HepG2 (cell line): ENCODE measurements around the gene ACSS2. TPM values are rescaled to one million over a fixed set of nuclear protein-coding genes. Genes with fewer than 3 reads are reported as not detected.

ENCODE experiments used
- HHEX ChIP-seq: IDR thresholded peaks from 2 replicates; pipeline ENCODE4 v1.6.1; 2016; ENCODE audit warnings: control low read depth
- HOXA3 ChIP-seq: sonication (generic); formaldehyde crosslinking; IDR thresholded peaks from 2 replicates; pipeline ENCODE4 v1.5.0; 2020; ENCODE audit warnings: missing genetic modification reagents
- JUN ChIP-seq: sonication (generic); formaldehyde crosslinking; IDR thresholded peaks from 2 replicates; pipeline ENCODE4 v1.4.0; 2020; ENCODE audit warnings: mild to moderate bottlenecking, missing genetic modification reagents
- KAT8 ChIP-seq: IDR thresholded peaks from 2 replicates; pipeline ENCODE4 v1.6.1; 2016; ENCODE audit warnings: missing genetic modification reagents, missing compliant biosample characterization
- KDM1A ChIP-seq: IDR thresholded peaks from 2 replicates; pipeline ENCODE4 v1.6.1; 2016; ENCODE audit warnings: missing compliant biosample characterization
- NFIC ChIP-seq: IDR thresholded peaks from 2 replicates; pipeline ENCODE4 v1.6.1; 2012; ENCODE audit warnings: mild to moderate bottlenecking, low read length, inconsistent platforms
- RFX5 ChIP-seq: IDR thresholded peaks from 2 replicates; pipeline ENCODE4 v1.6.1; 2011; ENCODE audit warnings: low read depth, low read length, improper control_type of control experiment
- ZFP62 ChIP-seq: sonication (generic); formaldehyde crosslinking; IDR thresholded peaks from 2 replicates; pipeline ENCODE4 v1.4.0; 2020; ENCODE audit warnings: missing genetic modification reagents
- ZNF30 ChIP-seq: sonication (generic); formaldehyde crosslinking; IDR thresholded peaks from 2 replicates; pipeline ENCODE4 v1.5.0; 2020; ENCODE audit warnings: mild to moderate bottlenecking, missing genetic modification reagents
- polyA plus RNA-seq, 8 experiments: library from polyadenylated mRNA; depleted of rRNA in 3 of 8; stranded (reverse) in 7 of 8; unstranded in 1 of 8; fragments of >200 nt; fragmentation: Illumina TruSeq in 4 of 8; extraction: Trizol in 4 of 8; gene quantifications; 2 replicates each; pipeline versions ENCODE4 v1.2.1 to v1.2.3, GENCODE V29; 2011 to 2016; ENCODE audit warnings: low read depth in 4 of 8, missing spikeins in 1 of 8, mixed read lengths in 1 of 8; ENCODE audit not compliant: insufficient read depth in 1 of 8
- total RNA-seq, 5 experiments: library from RNA; depleted of rRNA; stranded (reverse); fragments of >200 nt; fragmentation: Illumina TruSeq; extraction: Trizol; gene quantifications; 2 replicates each; pipeline ENCODE4 v1.2.3, GENCODE V29; 2016; ENCODE audit warnings: low read depth in 1 of 5
- TF ChIP-seq, protein P1 (sequence below), 2 experiments: sonication (generic) in 1 of 2; formaldehyde crosslinking in 1 of 2; IDR thresholded peaks; 2 replicates each; pipeline versions ENCODE4 v1.4.0 to v1.6.1; 2018 to 2020; ENCODE audit warnings: missing genetic modification reagents in 2 of 2, borderline replicate concordance in 1 of 2, low read depth in 1 of 2, mild to moderate bottlenecking in 1 of 2, missing biosample characterization in 1 of 2
- TF ChIP-seq, protein P2 (sequence below): sonication (generic); formaldehyde crosslinking; IDR thresholded peaks from 2 replicates; pipeline ENCODE4 v1.5.1; 2020; ENCODE audit warnings: missing genetic modification reagents, mild to moderate bottlenecking, borderline replicate concordance
- TF ChIP-seq, protein P3 (sequence below): sonication (generic); formaldehyde crosslinking; IDR thresholded peaks from 2 replicates; pipeline ENCODE4 v1.4.0; 2020; ENCODE audit warnings: missing genetic modification reagents
- TF ChIP-seq, protein P4 (sequence below): sonication (generic); formaldehyde crosslinking; IDR thresholded peaks from 2 replicates; pipeline ENCODE4 v1.4.0; 2020; ENCODE audit warnings: missing genetic modification reagents

ACSS2 gene
- total and polyA plus RNA-seq, 2 of the 13 experiments (the other 11 are each of a cell fraction or from before 2014, with no cell fraction given), result 72.8 to 89.7 TPM

DNA sequence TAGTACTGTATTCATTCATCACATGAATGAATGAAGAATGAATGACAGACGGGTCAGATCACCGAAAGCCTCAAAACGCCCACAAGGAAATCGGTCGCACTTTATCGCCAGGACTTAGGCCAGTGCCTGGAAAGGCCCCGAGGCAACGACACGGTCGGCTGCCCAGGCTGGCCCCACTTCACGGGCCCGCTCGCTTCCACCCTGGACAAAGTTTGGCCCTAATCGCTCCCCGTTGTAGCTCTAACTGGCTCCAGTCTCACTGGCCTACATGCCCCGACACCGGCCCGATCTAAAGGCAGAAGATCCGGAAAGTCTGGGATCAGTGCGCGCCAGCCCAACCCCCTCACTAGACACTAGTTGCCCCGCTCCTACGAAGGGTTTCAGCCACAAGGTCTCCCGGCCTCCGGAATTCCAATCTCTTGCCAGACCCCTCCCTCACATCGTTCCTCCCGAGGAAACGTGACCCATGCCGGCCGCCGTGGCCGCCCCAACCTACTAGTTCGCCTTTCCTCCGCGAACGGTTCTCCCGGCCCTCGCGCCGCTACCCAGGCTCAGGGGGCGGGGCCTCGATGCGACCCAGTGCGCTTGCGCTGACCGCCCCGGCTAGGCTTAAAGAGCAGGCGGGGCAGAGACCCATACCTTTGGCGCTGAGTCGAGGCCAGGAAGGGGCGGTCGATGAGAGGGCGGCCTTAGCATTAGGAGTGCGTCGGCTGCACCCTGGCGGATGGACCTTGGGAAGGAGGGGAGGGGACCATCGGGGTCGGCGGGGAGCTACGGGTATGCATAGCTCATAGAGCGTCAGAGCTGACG lies 79.0 kb downstream of the ACSS2 start, which contains the start of the genes GSS and MYH7B (continued):
- TF ChIP-seq, protein P1, sequence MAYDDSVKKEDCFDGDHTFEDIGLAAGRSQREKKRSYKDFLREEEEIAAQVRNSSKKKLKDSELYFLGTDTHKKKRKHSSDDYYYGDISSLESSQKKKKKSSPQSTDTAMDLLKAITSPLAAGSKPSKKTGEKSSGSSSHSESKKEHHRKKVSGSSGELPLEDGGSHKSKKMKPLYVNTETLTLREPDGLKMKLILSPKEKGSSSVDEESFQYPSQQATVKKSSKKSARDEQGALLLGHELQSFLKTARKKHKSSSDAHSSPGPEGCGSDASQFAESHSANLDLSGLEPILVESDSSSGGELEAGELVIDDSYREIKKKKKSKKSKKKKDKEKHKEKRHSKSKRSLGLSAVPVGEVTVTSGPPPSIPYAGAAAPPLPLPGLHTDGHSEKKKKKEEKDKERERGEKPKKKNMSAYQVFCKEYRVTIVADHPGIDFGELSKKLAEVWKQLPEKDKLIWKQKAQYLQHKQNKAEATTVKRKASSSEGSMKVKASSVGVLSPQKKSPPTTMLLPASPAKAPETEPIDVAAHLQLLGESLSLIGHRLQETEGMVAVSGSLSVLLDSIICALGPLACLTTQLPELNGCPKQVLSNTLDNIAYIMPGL (CRISPR knock-in tag; IDR thresholded peaks at IDR 0.05; ENCODE audit: borderline replicate concordance in 1 of 2, low read depth in 1 of 2), result peak; percentile 98 to 100
- TF ChIP-seq HHEX (CRISPR knock-in tag) (peak; percentile 65), RFX5 (no peak; the same call in 1 of the 2 replicates), JUN (CRISPR knock-in tag) (peak; percentile 89), KAT8 (peak; percentile 97), ZNF30 (CRISPR knock-in tag) (peak; percentile 88), KDM1A (CRISPR knock-in tag) (peak; percentile 86; the same call in 1 of the 2 replicates), HOXA3 (CRISPR knock-in tag) (peak; percentile 93), ZFP62 (CRISPR knock-in tag) (no peak), NFIC (no peak)
- TF ChIP-seq, protein P2, sequence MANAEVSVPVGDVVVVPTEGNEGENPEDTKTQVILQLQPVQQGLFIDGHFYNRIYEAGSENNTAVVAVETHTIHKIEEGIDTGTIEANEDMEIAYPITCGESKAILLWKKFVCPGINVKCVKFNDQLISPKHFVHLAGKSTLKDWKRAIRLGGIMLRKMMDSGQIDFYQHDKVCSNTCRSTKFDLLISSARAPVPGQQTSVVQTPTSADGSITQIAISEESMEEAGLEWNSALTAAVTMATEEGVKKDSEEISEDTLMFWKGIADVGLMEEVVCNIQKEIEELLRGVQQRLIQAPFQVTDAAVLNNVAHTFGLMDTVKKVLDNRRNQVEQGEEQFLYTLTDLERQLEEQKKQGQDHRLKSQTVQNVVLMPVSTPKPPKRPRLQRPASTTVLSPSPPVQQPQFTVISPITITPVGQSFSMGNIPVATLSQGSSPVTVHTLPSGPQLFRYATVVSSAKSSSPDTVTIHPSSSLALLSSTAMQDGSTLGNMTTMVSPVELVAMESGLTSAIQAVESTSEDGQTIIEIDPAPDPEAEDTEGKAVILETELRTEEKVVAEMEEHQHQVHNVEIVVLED, result peak; percentile 85
- TF ChIP-seq, protein P3, sequence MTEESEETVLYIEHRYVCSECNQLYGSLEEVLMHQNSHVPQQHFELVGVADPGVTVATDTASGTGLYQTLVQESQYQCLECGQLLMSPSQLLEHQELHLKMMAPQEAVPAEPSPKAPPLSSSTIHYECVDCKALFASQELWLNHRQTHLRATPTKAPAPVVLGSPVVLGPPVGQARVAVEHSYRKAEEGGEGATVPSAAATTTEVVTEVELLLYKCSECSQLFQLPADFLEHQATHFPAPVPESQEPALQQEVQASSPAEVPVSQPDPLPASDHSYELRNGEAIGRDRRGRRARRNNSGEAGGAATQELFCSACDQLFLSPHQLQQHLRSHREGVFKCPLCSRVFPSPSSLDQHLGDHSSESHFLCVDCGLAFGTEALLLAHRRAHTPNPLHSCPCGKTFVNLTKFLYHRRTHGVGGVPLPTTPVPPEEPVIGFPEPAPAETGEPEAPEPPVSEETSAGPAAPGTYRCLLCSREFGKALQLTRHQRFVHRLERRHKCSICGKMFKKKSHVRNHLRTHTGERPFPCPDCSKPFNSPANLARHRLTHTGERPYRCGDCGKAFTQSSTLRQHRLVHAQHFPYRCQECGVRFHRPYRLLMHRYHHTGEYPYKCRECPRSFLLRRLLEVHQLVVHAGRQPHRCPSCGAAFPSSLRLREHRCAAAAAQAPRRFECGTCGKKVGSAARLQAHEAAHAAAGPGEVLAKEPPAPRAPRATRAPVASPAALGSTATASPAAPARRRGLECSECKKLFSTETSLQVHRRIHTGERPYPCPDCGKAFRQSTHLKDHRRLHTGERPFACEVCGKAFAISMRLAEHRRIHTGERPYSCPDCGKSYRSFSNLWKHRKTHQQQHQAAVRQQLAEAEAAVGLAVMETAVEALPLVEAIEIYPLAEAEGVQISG (CRISPR knock-in tag), result peak; percentile 82
- TF ChIP-seq, protein P4, sequence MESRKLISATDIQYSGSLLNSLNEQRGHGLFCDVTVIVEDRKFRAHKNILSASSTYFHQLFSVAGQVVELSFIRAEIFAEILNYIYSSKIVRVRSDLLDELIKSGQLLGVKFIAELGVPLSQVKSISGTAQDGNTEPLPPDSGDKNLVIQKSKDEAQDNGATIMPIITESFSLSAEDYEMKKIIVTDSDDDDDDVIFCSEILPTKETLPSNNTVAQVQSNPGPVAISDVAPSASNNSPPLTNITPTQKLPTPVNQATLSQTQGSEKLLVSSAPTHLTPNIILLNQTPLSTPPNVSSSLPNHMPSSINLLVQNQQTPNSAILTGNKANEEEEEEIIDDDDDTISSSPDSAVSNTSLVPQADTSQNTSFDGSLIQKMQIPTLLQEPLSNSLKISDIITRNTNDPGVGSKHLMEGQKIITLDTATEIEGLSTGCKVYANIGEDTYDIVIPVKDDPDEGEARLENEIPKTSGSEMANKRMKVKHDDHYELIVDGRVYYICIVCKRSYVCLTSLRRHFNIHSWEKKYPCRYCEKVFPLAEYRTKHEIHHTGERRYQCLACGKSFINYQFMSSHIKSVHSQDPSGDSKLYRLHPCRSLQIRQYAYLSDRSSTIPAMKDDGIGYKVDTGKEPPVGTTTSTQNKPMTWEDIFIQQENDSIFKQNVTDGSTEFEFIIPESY, result no peak; the same call in 1 of the 2 replicates
